ENCODE measurements around the gene CHPT1. TPM values are rescaled to one million over a fixed set of nuclear protein-coding genes. Genes with fewer than 3 reads are reported as not detected.

The CHPT1 gene
- total and polyA plus RNA-seq, 2 experiments from 2014 or later = 22.2 to 23.0 TPM

GRCh38 chr12:101666052-101666728, 31.2 kb upstream of the CHPT1 start:
- ATAC-seq (peak; percentile 33), DNase-seq (ENCODE audit: low spot score) (no peak)
- Histone ChIP-seq H3K27me3 (ENCODE audit: insufficient read depth) (no peaks in the 10 kb centered on the region), H3K9me2 (ENCODE audit: insufficient read depth) (no peaks in the 10 kb centered on the region), H3K4me2 (peak overlapping the region; percentile 29; the same call in 1 of the 2 replicates), H3K27ac (ENCODE audit: low read depth) (no peak overlapping the region), H3K79me2 (replicated peaks; ENCODE audit: insufficient read depth) (no peaks in the 10 kb centered on the region), H4K20me1 (replicated peaks; ENCODE audit: insufficient read depth) (no peaks in the 10 kb centered on the region), H3F3A (replicated peaks; ENCODE audit: low read depth) (no peaks in the 10 kb centered on the region), H3K4me3 (no peak overlapping the region), H3K36me3 (ENCODE audit: insufficient read depth) (no peaks in the 10 kb centered on the region), H2AFZ (peak overlapping the region; percentile 86), H3K4me1 (ENCODE audit: insufficient read depth) (peaks cover 20% of the 10 kb centered on the region)
- Mint-ChIP-seq H3K9me3 (no peaks in the 10 kb centered on the region), H3K27me3 (ENCODE audit: insufficient read depth, low read depth, poor library complexity) (no peaks in the 10 kb centered on the region), H3K36me3 (ENCODE audit: low read depth) (no peaks in the 10 kb centered on the region), H3K27ac (peak overlapping the region; percentile 78; the same call in 1 of the 2 replicates), H3K4me3 (no peak overlapping the region; the same call in 2 of the 3 replicates), H3K4me1 (peaks cover 34% of the 10 kb centered on the region)
- TF ChIP-seq JUNB (IDR thresholded peaks at IDR 0.05; ENCODE audit: unreplicated experiment) (no peak), ZNF114 (CRISPR knock-in tag; IDR thresholded peaks at IDR 0.05) (no peak), CREB1 (CRISPR knock-in tag; IDR thresholded peaks at IDR 0.05; ENCODE audit: low read depth) (no peak), ZNF331 (CRISPR knock-in tag; IDR thresholded peaks at IDR 0.05; ENCODE audit: low read depth) (no peak), EZH2 (IDR thresholded peaks at IDR 0.05; ENCODE audit: low read depth, unreplicated experiment) (no peak), STAT1 (IDR thresholded peaks at IDR 0.05; ENCODE audit: unreplicated experiment) (no peak), ZNF462 (CRISPR knock-in tag; IDR thresholded peaks at IDR 0.05) (no peak), EZH2phosphoT487 (IDR thresholded peaks at IDR 0.05; ENCODE audit: unreplicated experiment) (no peak), REST (IDR thresholded peaks at IDR 0.05; ENCODE audit: unreplicated experiment) (no peak), NANOG (IDR thresholded peaks at IDR 0.05; ENCODE audit: borderline replicate concordance) (no peak), POLR2AphosphoS5 (IDR thresholded peaks at IDR 0.05; ENCODE audit: low read depth) (no peak)
- TF ChIP-seq, protein P1, sequence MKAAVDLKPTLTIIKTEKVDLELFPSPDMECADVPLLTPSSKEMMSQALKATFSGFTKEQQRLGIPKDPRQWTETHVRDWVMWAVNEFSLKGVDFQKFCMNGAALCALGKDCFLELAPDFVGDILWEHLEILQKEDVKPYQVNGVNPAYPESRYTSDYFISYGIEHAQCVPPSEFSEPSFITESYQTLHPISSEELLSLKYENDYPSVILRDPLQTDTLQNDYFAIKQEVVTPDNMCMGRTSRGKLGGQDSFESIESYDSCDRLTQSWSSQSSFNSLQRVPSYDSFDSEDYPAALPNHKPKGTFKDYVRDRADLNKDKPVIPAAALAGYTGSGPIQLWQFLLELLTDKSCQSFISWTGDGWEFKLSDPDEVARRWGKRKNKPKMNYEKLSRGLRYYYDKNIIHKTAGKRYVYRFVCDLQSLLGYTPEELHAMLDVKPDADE (IDR thresholded peaks at IDR 0.05) = no peak
- TF ChIP-seq, protein P2, sequence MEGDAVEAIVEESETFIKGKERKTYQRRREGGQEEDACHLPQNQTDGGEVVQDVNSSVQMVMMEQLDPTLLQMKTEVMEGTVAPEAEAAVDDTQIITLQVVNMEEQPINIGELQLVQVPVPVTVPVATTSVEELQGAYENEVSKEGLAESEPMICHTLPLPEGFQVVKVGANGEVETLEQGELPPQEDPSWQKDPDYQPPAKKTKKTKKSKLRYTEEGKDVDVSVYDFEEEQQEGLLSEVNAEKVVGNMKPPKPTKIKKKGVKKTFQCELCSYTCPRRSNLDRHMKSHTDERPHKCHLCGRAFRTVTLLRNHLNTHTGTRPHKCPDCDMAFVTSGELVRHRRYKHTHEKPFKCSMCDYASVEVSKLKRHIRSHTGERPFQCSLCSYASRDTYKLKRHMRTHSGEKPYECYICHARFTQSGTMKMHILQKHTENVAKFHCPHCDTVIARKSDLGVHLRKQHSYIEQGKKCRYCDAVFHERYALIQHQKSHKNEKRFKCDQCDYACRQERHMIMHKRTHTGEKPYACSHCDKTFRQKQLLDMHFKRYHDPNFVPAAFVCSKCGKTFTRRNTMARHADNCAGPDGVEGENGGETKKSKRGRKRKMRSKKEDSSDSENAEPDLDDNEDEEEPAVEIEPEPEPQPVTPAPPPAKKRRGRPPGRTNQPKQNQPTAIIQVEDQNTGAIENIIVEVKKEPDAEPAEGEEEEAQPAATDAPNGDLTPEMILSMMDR (conservative IDR thresholded peaks at IDR 0.05; ENCODE audit: low read depth in 2 of 2) = no peak
